GM21737 (cell line): ENCODE data around the gene ITGBL1.

Experiments used
- ATAC-seq: cut with Tn5 transposase; IDR thresholded peaks from one replicate; pipeline ENCODE4 v1.9.1; 2021; ENCODE audit warnings: mild to moderate bottlenecking, moderate library complexity; ENCODE audit not compliant: unreplicated experiment

The ITGBL1 gene, protein sequence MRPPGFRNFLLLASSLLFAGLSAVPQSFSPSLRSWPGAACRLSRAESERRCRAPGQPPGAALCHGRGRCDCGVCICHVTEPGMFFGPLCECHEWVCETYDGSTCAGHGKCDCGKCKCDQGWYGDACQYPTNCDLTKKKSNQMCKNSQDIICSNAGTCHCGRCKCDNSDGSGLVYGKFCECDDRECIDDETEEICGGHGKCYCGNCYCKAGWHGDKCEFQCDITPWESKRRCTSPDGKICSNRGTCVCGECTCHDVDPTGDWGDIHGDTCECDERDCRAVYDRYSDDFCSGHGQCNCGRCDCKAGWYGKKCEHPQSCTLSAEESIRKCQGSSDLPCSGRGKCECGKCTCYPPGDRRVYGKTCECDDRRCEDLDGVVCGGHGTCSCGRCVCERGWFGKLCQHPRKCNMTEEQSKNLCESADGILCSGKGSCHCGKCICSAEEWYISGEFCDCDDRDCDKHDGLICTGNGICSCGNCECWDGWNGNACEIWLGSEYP

DNA sequence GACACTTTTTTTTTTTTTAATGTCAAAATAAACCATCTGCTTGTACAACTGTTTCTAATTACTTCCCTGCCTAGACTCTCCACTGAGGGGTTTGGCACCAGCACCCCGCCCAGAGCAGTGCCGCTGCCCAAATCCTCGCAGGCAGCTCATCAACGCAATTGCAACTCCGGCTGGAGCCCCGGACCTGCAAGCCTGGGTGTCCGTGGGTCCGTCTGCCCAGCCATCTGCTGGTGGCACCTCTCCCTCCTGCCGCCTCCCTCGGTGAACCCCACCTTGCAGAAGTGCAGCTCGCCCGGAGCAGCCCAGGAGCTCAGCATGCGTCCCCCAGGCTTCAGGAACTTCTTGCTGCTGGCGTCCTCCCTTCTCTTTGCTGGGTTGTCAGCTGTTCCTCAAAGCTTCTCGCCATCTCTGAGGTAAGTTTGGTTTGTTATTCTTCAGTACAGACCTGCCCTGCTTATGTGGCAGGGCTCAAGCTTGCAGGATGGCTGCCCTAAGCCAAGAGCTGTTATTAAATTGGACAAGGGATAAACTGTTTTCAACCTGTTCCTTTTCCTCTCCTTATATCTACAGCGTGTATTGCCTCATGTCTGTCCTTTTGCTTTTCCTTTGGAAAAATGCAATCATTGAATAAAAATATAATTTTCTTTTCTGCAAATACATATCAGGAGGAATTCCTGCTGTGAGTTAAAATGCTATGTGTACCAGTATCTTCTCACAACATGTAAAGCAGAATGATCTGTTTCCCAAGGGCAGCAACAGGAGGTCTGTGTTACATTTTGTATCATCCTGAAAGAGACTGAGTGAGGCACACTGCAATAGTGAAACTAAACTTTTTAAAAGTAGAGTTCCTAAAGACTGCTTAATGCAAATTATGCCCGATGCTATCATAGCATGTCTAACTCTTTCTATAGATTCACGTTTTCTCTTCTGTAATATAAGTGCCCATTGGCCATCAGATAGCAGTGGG, at the start of gene ITGBL1:
ITGBL1 (plus strand) TSS at position 157 of the 967 bp plus-strand sequence; CDS start at position 316, 159 bp downstream.
- peak; percentile 75 for ATAC-seq

DNA sequence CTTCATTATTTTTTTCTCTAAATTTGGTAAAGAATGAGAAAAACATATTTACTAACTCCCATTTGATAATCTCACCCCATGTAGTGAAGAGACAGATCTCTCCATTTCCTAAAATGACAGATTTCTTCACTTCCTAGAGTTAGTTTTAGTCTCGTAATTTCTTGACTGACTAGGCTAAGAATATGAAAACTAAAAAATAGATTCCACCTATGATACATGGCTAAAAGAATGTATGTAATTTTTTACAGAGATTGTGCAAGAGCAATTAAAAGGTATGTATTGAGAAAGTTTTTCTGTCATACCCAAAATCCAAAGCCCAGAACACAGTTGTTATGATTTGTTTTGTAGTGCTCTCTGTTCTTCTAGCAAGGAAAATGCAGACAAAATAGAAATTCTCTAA, 45.7 kb upstream of the ITGBL1 start:
- ATAC-seq: no peak

DNA sequence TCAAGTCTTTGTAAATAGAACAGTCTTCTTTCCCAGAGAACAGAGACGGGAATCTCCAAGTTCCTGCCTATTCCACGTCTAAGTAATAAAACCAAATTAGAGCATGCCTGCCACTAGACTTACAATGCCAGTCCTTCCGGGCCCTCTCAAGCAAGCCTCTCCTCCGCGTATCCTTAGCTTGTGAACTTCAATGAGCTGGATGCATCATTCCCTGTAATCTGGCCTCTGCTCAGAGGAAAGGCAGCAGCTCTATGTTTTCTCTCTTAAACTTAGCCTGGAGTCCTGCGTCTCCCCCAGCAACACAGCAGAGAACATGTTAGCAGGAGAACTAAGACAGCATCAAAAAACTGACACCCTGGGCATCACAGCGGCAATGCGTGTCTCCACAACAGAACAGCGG, 44.3 kb upstream of the ITGBL1 start:
- no peak for ATAC-seq

DNA sequence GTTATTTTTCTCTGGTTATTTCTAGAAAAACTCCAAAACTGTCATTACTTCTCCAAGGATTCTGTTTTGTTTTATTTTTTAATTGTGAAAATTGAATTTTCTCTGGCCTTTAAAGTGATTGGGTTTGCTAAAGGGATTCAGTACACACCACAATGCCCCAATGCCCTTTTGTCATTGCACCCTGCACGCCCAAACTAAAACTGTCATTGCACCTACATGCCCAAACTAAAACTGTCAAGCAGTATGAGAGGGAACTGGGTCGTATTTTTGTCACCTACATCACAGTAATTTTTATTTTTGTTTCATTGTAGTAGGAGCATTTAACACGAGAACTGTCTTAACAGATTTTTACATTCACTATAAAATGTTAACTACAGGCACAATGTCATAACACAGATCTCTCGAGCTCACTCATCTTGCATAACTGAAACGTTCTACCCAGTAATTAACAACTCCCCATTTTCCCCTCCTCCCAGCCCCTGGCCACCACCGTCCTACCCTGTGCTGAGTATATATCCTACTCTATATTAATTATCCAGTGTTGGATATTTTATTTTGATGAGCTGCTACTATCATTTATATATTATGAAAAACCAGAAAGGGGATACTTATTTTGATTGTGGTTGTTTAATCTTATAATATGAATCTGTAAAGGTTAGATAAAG, 43.4 kb upstream of the ITGBL1 start:
- no peak for ATAC-seq

DNA sequence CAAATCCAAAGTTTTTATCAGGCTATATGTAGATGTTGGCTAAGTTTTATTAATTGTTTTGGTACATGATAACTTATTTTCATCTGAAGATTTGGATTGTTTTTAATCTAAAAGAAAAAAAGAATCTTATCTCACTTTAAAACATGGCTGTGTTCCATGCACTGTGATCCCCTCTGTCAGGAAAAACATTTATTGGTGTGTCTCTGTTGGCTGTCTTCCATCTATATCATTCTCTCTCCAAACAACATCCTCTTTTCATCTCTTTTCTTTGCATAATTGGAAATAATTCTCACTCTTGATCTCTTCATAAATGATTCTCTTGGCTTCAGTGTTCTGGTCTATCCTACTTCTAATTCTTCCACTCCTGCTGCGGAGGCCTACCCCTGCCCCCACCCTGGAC, 40.4 kb upstream of the ITGBL1 start:
- no peak for ATAC-seq

DNA sequence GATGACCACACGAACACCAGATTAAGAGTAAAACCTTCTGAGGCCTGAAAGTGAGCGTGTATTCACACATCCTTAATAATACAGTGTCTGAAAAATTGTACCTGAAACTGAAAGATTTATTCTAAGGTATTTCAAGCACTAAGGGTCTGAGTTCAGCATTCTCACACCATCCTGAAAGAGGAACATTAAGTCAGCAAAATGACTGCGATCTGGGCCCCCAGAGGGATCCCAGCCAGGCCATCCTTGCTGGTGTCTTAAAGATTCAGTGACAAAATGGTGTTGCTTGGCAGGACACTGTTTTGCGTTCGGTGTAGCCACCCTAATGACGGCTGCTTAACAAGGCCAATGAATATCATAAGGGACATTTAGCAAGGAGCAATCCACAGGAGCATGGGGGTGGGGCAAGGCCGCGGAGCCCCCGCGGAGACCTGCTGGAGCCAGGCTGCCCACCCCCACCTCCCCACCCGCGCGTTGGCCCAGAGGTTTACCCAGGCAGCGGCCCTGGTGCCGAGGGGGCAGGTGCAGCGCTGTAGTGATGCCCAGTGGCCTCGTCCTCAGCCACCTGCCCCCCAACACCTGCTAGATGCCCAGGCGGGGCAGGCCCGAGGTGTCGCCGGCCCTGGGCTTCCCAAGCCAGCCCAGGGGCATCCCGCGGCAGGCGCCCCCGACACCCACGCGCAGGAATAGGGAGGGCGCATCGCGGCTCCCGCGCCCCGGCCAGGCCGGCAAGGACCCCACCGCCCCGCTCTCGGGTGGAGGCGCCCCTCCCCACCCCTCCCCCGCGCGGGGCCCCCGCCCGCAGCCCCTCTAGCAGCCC, 36.9 kb upstream of the ITGBL1 start:
- ATAC-seq: no peak

DNA sequence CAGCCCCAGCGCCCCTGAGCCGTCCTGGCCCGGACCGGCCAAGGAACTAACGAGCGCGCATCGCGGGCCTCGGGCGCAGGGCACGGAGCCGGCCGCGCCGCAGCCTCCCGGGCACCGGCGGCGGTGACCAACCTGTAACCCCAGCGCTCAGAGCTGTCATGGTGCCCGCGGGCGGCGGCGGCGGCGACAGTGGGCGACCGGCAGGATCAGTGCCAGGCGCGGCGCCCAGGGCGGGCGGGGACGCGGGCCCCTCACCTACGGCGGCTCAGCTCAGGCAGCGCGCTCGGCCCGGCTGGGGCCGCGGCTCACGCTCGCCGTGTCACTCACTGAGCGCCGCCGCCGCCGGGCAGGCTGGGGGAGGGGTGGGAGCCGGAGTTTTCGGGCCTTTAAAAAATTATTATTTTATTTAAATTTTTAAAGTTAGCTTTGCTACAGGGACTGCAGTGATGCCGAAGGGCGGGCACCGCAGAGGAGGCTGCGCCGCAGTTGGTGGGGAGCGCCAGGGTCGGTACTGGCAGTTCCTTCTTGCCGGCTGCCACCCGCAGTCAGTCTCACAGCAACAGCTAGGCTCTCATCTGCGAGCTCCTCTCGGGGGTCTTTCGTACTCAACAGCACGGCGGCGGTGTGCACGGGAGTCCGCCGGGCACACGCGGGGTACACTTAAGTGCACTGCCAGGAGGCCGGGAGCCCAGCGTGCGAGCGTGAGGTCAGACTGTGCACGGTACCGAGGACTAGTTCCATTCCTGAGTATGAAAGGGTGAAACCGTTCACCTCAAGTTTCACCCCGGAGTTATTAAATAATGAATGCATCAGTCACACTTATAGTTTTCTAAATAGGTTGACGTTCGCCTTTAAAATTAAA, 36.1 kb upstream of the ITGBL1 start, which contains the start of gene NALCN:
NALCN (minus strand) TSS at position 328 of the 862 bp plus-strand sequence. CDS start 17,382 bp downstream, outside the sequence.
- ATAC-seq: no peak

DNA sequence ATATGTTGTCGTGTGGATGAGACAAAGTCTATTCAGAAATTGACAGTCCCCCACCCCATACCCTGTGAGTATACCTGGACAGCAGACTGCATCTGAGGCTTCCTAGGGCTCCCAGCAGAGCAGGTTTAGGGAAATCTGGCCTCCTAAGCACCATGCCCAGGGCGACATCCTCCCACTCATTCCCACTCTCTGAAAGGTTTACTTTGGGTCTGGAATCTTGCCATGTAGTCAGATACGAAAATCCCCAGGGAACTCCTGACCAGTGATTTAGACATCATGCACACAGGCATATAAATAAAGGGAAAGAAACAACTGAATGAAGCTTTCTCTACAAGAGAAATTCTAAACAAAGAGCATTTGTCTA, 35.5 kb upstream of the ITGBL1 start:
- ATAC-seq: no peak

DNA sequence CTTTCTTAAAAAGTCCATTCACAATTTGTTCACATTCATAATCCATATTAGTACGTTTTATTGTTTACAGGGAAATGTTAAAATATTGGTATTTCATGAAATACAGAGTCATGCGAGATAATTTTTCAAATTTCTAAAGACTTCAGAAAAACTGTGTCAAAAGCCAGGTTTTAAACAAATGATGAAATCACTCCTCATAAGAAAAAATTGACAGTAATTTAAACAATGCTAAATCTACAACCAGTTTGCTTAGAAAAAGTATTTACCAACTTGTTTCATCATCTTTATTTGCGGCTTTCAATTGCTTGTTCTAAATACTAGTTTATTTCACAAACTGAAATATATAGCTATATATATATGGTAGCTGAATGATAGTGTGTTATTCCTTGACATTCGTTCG, 35.0 kb upstream of the ITGBL1 start:
- no peak for ATAC-seq

DNA sequence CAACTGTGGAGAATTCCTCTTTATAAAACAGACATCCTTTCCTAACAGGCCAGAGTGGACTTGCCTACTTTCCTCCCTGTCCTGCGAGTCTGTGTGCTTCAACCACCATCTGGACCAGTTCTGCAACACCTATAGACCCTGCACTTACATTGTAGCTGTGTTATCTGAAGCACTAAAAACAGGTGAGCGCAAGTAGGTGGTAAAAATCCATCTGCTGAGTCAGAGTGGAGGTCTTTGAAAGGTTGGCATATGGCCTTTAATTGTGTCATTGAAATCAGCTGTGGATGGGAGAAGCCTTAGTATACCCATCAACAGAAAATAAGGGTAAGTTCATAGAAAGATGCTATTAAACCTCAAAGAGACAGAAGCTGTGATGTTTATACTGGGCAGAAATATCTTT, 28.6 kb upstream of the ITGBL1 start:
- no peak for ATAC-seq

DNA sequence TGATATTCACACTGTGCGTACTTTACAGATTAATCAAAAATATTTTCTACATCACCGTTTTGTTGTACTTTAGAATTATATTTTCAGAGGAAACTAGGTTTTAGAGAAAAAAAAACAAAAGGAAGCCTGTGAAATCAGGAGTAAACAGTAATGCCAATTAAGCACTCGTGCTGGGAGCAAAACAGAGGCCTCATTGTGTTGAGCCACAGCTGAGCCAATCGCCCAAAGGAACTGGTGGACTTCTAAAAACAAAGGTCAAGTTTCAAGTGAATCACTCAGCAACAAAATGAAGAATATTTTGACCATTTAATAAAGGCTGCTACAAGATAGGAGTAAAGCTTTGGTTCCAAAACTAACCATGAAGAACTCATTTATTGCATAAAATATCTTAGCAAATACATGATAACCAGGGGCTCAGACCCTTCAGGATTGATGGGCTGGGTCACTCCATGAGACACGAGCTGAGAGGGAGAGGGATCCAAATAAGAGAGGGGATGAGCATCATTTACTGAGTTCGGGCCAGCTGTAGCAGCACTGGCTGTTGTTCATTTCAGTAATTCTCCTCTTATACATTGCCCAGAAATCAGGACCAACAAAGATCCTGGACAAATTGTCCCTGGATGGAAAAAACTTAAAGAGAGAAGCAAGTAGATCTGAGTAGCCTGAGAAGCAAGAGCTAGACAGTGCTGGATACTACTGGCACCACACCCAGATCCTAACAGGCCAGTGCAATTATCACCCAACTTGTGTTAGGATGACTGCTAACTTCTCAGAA, 27.9 kb upstream of the ITGBL1 start:
- ATAC-seq: no peak

DNA sequence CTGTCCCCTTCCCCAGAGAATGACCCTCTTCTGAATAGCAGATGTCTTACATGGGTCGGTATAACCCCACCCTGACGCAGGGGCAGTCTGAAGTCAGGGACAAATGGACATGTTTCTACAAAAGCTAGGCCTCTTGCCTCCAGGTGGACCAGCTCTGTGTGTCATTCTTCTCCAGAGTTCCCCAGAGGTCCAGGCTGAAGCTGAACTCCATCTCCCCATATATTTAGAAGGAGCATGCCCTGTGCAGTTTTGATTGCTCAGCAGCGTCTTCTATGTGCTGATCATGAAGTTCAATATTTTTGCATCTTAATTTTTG, 27.4 kb upstream of the ITGBL1 start:
- no peak for ATAC-seq

DNA sequence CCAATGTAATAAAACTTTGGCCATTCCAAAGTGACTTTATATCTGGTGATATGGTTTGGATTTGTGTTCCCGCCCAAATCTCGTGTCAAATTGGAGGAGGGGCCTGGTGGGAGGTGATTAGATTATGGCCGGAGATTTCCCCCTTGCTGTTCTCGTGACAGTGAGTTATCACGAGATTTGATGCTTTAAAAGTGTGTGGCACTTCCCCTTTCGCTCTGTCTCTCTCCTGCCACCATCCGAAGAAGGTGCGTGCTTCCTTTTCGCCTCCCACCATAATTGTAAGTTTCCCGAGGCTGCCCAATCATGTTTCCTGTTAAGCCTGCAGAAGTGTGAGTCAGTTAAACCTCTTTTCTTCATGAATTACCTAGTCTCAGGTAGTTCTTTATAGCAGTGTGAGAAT, 26.9 kb upstream of the ITGBL1 start:
- ATAC-seq: no peak

DNA sequence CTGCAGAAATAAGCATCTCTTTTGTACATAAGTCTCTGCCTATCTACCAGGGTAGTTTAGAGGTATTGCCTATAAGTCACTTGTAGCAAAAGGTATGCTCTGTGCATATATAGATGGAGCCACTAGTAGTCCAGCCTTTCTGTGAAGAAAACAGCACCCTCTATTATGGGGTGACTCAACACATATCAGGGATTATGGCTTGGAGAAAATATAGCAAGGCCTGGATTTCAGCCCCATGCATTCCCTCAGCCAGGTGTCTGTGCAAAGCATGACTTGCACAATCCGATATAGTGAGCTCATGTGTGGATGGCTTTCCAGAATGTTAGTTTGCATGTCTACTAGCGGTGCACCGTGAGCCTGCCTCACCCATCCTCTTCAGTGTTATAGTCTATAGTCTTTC, 22.7 kb upstream of the ITGBL1 start:
- ATAC-seq: no peak

DNA sequence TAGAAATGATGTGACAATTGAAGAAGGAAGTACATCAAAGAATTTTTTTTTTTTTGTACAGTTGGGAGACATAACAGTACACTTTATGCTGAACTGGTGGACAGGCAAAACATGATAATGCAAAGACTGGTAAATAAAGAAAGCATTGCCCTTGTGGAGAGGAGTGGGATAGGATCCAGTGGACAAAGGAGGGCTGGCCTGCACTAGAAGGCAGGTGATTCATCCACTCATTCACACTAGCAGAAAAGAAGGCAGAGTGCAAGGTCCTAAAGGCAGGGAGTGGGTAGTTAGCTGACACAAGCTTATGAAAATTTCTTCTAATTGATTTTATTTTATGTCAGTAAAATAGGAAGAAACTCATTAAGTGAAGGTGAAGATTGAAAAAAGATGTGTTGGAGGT, 18.6 kb upstream of the ITGBL1 start:
- no peak for ATAC-seq

DNA sequence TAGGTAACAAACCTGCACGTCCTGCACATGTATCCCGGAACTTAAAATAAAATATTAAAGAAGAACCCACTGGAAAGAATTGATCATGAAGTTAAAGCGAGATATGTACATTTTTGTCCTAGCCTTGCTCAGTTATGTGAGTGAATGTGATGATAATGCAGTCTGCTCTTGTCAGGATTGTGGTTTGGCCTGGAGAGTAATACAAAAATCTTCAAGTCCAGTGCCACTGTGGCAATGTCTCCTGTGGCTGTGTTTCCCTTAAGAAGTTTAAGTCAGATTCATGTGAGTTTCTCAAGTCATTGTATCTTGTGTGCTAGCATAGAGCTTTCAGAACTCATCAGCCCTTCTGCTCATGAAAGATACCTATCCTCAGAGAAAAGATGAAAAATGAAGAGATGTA, 18.0 kb upstream of the ITGBL1 start:
- ATAC-seq: no peak

DNA sequence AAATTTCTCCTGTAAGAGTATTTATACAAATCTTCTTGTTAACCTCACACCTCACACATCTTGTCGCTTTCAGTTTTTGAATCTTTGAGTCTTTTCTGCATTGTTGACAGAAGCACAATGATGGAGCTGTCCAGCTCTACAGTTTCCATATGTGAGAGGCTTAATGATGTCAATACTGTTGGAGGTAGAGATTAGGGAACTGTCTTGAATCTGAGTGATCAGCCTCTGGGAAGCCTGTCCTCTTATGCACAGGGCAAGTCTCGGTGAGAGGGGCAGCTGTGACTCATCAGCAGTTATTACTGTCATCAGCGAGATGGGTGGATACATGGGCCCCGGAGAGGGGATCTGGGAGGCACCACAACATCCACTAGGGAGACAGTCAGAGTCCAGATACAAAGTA, 4.6 kb upstream of the ITGBL1 start:
- no peak for ATAC-seq

DNA sequence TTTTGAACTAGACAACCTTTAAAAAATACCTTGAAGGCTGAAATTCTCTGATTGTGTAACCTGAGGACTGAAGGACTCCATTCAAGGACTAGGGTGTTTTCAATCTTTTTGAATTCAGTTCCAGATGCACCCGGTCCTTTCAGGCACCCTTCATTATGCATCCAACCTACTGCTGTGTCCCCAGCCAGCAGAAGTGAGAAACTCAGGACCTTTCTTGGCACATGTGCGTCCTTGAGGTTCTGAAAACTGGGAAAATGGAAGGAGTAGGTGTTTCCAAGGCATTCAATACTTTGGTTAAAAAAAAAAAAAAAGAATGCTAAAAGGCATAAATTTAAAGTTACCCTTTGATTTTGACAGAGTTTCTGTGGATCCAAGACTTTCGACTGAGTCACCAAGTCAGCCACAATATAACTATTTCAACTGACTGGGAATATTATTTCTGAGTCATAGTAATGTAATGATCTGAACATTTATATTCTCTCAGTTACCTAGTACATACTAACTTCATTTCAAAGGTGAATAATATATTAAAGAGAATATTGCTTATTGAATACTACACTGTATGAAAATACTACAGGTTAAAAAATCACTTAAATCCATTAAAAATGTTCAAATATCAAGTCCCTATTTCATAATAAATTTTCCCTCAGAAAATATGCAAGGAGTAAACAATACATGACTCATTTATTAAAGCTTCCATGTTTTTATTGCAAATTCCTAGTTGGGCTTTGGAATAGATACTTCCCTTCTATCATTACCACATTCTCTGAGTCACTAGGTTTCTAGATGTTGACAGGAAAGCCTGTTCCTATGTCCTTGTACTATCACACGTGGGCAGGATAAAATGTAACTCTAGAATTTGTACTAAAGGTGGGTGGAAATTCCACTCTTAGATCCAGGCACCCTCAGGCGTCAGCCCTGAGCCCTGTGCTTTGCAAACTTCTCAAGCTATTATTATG, 2.4 kb upstream of the ITGBL1 start:
- ATAC-seq: no peak
